Measurements from ENCODE around the gene SMC6. TPM values are rescaled to one million over a fixed set of nuclear protein-coding genes. Genes with fewer than 3 reads are reported as not detected.

Gene SMC6
- total RNA-seq, 1 experiment from 2014 or later = 37.5 TPM

- no peak for DNase-seq (ENCODE audit: extremely low read depth, low read depth)
Measured at GRCh38 chr2:17625446-17625845, 128.2 kb downstream of the SMC6 start.

- DNase-seq (ENCODE audit: extremely low read depth, low read depth) = no peak
Measured at GRCh38 chr2:17621781-17622180, 131.8 kb downstream of the SMC6 start.

- no peak for DNase-seq (ENCODE audit: extremely low read depth, low read depth)
Measured at GRCh38 chr2:17620841-17621240, 132.8 kb downstream of the SMC6 start.

- DNase-seq (ENCODE audit: extremely low read depth, low read depth) = no peak
Measured at GRCh38 chr2:17620280-17620679, 133.3 kb downstream of the SMC6 start.

- DNase-seq (ENCODE audit: extremely low read depth, low read depth) = no peak
Measured at GRCh38 chr2:17617955-17618354, 135.7 kb downstream of the SMC6 start.

- DNase-seq (ENCODE audit: extremely low read depth, low read depth) = no peak
Measured at GRCh38 chr2:17617516-17617915, 136.1 kb downstream of the SMC6 start.

GRCh38 chr2:17616405-17616804, 137.2 kb downstream of the SMC6 start:
- DNase-seq (ENCODE audit: extremely low read depth, low read depth) = no peak

- no peak for DNase-seq (ENCODE audit: extremely low read depth, low read depth)
Measured at GRCh38 chr2:17615728-17616351, 137.8 kb downstream of the SMC6 start.

- no peak for DNase-seq (ENCODE audit: extremely low read depth, low read depth)
Measured at GRCh38 chr2:17615147-17615546, 138.5 kb downstream of the SMC6 start.

GRCh38 chr2:17614174-17614930, 139.3 kb downstream of the SMC6 start:
- DNase-seq (ENCODE audit: extremely low read depth, low read depth) = no peak

Other genes with a start within 250 kb of the SMC6 start
- not detected in 2 replicates for gene RAD51AP2, start 235.4 kb downstream of the SMC6 start, total RNA-seq (2014; rRNA removed; shearing (Covaris generic))
- gene VSNL1, start 213.1 kb downstream of the SMC6 start, total RNA-seq (2014; rRNA removed; shearing (Covaris generic)) = not detected in 2 replicates
- 17.5 and 20.1 TPM in 2 replicates for gene GEN1, start 328 bp upstream of the SMC6 start, total RNA-seq (2014; rRNA removed; shearing (Covaris generic))
- gene MSGN1, start 62.6 kb upstream of the SMC6 start, total RNA-seq (2014; rRNA removed; shearing (Covaris generic)) = not detected in 2 replicates
- gene KCNS3, start 124.9 kb upstream of the SMC6 start, total RNA-seq (2014; rRNA removed; shearing (Covaris generic)) = 0.23 and 0.30 TPM in 2 replicates